GM18519 (cell line): ENCODE data around the gene SHANK1.

ENCODE experiments used
- ATAC-seq: cut with Tn5 transposase; IDR thresholded peaks from one replicate; pipeline ENCODE4 v1.9.1; 2021; ENCODE audit warnings: mild to moderate bottlenecking, moderate library complexity; ENCODE audit not compliant: unreplicated experiment, low FRiP score

The SHANK1 gene

GRCh38 chr19:50729894-50730293, 10.3 kb upstream of the SHANK1 start:
- no peak for ATAC-seq

GRCh38 chr19:50728084-50728737, 8.6 kb upstream of the SHANK1 start:
- no peak for ATAC-seq

GRCh38 chr19:50725911-50726230, 6.3 kb upstream of the SHANK1 start:
- ATAC-seq = no peak

DNA sequence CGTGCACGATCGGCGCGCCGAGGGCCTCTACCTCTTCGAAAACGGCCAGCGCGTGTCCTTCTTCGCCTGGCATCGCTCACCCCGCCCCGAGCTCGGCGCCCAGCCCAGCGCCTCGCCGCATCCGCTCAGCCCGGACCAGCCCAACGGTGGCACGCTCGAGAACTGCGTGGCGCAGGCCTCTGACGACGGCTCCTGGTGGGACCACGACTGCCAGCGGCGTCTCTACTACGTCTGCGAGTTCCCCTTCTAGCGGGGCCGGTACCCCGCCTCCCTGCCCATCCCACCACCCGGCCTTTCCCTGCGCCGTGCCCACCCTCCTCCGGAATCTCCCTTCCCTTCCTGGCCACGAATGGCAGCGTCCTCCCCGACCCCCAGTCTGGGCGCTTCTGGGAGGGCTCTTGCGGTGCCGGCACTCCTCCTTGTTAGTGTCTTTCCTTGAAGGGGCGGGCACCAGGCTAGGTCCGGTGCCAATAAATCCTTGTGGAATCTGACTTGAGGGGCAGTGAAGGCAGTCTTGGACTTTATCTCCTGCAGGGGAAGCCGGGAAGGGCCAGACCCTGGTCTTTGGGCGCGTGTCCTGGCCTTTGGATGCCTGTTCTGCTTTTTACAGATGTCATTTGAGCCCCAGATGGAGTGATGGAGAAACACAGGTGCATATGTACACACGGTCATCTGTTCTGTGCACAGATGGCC, 5.8 kb upstream of the SHANK1 start:
- peak; percentile 7 for ATAC-seq

DNA sequence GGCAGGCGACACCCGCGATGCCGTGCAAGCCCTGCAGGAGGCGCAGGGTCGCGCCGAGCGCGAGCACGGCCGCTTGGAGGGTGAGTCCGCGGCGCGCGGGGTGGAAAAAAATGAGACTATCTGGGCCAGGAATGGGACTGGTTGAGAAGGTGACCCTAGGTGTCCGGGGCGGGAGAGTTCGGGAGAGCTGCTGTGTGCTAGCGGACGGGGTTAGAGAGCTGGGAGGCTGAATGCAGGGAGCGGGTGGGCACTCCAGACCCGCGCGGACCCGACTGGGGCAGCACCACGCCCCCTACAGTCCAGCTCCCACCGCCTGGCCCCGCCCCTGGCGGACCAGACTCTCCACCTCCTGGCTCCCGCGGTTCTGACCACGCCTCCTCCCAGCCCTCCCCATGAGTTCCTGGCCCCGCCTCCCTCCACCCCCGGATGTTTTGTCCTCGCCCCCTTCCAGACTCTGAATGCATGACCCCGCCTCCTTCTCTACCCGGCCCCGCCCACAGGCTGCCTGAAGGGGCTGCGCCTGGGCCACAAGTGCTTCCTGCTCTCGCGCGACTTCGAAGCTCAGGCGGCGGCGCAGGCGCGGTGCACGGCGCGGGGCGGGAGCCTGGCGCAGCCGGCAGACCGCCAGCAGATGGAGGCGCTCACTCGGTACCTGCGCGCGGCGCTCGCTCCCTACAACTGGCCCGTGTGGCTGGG, 5.1 kb upstream of the SHANK1 start:
- peak; percentile 56 for ATAC-seq

GRCh38 chr19:50723735-50724521, 4.3 kb upstream of the SHANK1 start:
- ATAC-seq = no peak

- no peak for ATAC-seq
These were observed 3.5 kb upstream of the SHANK1 start, which contains the start of gene CLEC11A for GRCh38 chr19:50723069-50723468. Gene CLEC11A (plus strand): TSS chr19:50723364. CDS start chr19:50723526, 162 bp downstream.

DNA sequence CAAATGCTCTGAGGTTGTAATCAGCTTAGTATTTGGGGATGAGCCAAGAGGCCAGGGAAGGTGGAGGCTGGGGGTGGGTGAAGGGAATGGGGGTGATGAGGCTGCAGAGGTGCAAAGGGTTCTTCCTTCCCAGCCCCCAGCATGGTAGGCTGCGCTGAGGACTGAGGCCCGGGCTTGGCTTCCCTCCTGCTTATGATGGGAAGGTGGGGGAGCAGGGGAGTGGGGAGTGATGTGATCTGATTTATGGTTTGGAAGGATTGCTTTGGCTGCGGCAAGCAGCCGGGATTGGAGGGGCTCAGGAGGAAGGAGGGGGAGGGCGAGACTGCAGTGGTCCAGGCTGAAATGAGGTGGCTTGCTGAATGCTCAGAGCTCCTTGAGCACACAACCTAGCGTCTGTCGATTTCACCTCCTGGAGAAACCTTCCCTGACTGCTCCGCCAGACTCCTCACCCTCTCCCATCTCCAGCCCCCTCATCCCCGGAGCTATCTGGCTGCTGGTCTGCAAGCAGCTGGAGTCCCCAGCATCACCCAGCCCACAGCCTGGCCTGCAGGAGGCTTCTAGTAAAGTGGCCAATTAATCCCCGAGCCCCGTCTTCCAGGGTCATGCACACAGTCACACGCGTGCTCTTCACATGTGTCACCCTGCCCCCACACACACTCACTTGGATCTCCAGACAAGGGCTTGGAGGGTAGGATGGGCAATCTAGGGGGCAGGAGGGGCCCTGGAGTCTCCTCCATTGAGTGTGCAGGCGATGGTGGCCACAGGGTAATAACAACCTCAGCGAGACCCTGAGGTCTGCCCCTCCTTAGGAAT, 2.8 kb upstream of the SHANK1 start:
- ATAC-seq = no peak

DNA sequence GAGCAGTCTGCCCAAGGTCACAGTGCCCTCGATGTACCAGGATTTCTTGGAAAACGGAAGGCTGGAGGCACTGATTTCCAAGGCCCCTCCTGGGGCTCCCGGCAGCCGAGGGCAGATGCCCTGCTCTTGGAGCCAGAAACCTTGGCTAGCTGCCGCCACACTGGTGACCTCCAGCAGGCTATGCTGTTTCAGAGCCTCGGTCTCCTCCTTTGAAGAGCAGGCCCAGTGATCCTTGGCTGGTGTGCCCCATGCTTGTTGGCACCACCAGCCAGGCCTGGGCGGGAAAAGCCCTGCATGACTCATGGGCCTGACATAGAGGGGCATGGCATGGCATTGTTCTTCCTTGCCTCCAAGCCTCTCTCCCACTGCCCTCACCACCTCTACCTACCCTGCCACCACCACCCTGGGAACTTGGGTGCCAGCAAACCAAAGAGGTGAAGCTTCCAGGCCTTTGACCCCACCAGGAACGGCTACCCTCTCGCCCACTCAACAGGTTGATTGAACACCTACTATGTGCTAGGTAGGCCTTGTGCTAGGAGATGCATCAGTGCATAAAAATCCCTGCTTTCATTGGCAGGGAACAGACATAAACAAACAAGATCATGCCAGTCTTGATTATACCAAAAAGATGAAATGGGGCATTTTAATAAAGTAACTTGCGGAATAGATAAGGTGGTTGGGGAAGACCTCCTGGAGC, 2.0 kb upstream of the SHANK1 start:
- ATAC-seq = no peak

DNA sequence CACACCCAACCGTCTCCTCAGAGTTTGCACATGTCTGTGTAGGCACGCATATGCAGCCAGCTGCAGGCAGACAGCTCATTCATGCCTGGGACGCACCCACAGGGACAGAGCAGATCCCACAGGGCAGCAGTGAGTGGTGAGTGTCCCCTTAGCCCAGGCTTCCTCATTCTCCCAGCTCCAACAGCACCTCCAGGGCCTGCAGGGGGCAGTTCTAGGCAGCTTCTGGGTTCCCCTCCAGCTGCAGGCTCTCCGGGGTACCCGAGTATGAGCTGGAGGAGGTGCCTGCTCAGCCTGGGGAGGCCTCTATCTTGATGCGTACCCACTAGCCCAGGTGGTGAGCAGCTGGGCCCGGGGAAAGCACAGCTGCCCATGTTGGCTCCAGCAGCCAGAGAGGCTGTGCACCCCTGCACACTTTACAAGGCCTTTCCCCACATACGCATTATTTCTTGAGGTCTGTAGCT, 1.3 kb upstream of the SHANK1 start:
- ATAC-seq = no peak

- no peak for ATAC-seq
These were observed 749 bp upstream of the SHANK1 start for GRCh38 chr19:50720181-50720920.

DNA sequence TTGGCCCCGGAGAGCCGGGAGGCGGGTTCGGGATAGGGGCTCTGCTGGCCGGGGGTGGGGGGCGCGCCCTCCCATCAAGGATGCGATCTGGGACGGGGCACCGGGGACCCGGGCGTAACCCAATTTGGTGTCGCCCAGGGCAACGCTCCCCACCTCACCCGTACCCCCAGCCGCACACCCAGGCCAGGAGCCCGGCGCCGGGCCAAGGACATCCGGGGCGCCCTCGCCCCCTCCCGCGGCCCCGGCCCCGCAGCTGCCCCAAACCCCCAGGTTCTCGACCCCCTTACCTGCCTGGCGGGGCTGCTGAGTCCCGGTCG, 525 bp downstream of the SHANK1 start:
- ATAC-seq = no peak

GRCh38 chr19:50718255-50719118, 1.1 kb downstream of the SHANK1 start:
- ATAC-seq = no peak

GRCh38 chr19:50717891-50718254, 1.7 kb downstream of the SHANK1 start:
- no peak for ATAC-seq

DNA sequence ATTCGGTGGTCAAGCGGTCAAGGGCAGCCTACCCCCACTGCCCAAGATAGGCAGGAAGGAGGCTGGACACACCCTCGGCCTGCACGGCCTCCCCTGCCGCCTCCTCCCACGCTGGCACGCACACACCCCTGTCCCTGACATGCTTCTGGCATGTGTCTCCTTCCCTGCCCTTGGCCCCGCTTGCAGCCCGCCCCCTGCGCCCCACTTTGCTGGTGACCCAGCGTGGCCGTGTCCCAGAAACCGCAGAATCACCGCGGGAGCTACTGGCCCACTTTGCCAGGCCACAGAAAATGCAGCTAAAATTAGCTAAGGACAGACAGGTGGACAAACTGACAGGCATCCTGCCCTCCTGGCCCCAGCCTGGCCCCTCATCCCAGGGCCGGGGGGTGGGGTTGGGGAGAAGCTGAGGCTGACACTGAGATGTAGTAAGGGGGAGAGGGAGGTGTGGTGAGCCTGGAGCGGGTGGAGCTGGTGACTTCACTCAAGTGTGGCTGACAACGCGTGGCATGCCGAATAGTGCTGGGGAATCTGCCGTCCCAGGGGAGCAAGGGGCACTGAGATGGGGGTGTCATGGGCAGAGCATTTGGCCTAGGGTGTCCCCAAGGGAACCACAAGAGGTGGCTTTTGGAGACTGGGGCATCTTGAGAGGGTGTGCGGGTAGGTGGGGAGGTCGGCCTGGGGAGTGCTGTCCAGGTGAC, 2.4 kb downstream of the SHANK1 start:
- ATAC-seq = no peak

DNA sequence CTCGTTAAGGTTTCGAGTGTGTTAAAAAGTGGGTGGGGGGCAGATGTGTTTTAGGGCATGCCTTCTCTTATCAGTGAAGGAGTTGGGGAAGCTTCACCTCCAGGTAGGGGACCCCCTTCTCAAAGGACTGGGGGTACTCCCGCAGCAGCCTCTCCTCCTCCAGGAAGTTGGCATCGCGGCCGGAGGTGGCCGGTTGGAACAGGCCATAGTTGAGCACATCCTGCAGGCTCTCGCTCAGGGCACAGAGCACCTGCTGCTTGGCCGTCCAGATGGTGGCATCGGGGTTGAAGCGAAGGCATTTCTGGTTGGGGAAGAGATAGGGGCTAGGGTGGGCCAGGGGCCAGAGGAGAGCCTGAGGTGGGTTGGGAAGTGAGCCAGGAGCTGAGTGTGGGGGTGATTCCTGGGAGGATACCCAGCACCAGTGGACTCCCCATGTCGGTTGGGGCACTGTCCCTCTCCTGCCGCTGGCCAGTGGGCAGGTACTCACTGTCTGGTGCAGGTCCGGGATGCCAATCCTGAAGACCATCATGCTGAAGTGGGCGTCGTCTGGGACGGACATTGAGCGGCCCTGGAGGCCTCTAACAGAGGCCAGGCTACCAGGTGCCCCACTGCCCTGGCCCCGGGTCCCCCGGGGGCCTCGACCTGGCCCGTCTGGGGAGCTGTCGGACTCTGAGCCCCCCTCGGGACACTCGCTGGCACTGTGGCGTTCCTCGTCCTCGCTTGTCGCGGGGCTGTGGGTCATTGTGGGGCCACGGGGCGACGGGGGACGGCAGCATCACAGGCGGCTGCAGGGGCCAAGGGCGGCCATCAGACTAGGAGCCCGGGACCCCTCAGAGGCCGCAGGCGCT, 3.2 kb downstream of the SHANK1 start:
- ATAC-seq = no peak
